Measurements from ENCODE around the gene MPDZ. TPM values are rescaled to one million over a fixed set of nuclear protein-coding genes. Genes with fewer than 3 reads are reported as not detected.

The MPDZ gene
- total and polyA plus RNA-seq, 12 donors: 28.0 to 100 (median 75.4) TPM

- ATAC-seq (no peak), DNase-seq (no peak)
- Histone ChIP-seq H3K27ac (no peak overlapping the region), H3K4me1 (no peaks in the 10 kb centered on the region), H3K9me3 (no peaks in the 10 kb centered on the region), H3K36me3 (peaks cover 0 to 93% (median 6%) of the 10 kb centered on the region in 9 donors), H3K27me3 (no peaks in the 10 kb centered on the region), H3K4me3 (no peak overlapping the region)
- TF ChIP-seq CTCF (IDR thresholded peaks at IDR 0.05): no peak
- WGBS, 2 donors: 95 to 97% methylated on average over 2 of the region's 2 CpGs
- intact Hi-C loops (cut with DNase I): no loop called here
Measured at GRCh38 chr9:13163946-13164345, 115.5 kb downstream of the MPDZ start.

- Histone ChIP-seq H3K27me3 (no peaks in the 10 kb centered on the region), H3K4me1 (no peaks in the 10 kb centered on the region), H3K9me3 (no peaks in the 10 kb centered on the region), H3K36me3 (peaks cover 0 to 93% (median 5%) of the 10 kb centered on the region in 9 donors), H3K27ac (no peak overlapping the region), H3K4me3 (no peak overlapping the region)
- no peak for TF ChIP-seq CTCF (IDR thresholded peaks at IDR 0.05)
- intact Hi-C loops (cut with DNase I): no loop called here
- ATAC-seq (no peak), DNase-seq (no peak)
- WGBS, 2 donors: 88 to 90% methylated on average over 2 of the region's 2 CpGs
Measured at GRCh38 chr9:13163287-13163686, 116.2 kb downstream of the MPDZ start.

- H3K9me3 ChIP-seq: no peaks in the 10 kb centered on the region
- H3K4me1 ChIP-seq: no peaks in the 10 kb centered on the region
- peaks cover 0 to 93% (median 15%) of the 10 kb centered on the region in 9 donors for H3K36me3 ChIP-seq
- H3K4me3 ChIP-seq: no peak overlapping the region
- ATAC-seq (no peak), DNase-seq (no peak)
- intact Hi-C loops (cut with DNase I): no loop called here
- no peak for TF ChIP-seq CTCF (IDR thresholded peaks at IDR 0.05)
- no peaks in the 10 kb centered on the region for H3K27me3 ChIP-seq
- no peak overlapping the region for H3K27ac ChIP-seq
- 92 to 94% methylated on average over 1 of the region's 1 CpG for WGBS, 2 donors
Measured at GRCh38 chr9:13160051-13160450, 119.4 kb downstream of the MPDZ start.

GRCh38 chr9:13158986-13159385, 120.5 kb downstream of the MPDZ start:
- DNase-seq: no peak
- TF ChIP-seq CTCF (IDR thresholded peaks at IDR 0.05): no peak
- no peak overlapping the region for H3K27ac ChIP-seq

More at GRCh38 chr9:13158986-13159385, 120.5 kb downstream of the MPDZ start:
- Histone ChIP-seq H3K4me1 (no peaks in the 10 kb centered on the region), H3K36me3 (peaks cover 0 to 97% (median 15%) of the 10 kb centered on the region in 9 donors), H3K9me3 (no peaks in the 10 kb centered on the region), H3K27me3 (no peaks in the 10 kb centered on the region), H3K4me3 (no peak overlapping the region)
- no peak for ATAC-seq
- 66 to 84% methylated on average over 3 of the region's 3 CpGs for WGBS, 2 donors
- intact Hi-C loops (cut with DNase I): no loop called here
